Stimulated activated CD4-positive, alpha-beta T cell treated with anti-CD3 and anti-CD28 coated beads, TNF-alpha, amount 100 ng/mL, for 4 hours (primary cell): ENCODE data around the gene RAG2.

Source experiments
- DNase-seq, 3 experiments: peaks; one replicate each; pipeline ENCODE4 v3.0.0-alpha.2; 2020; ENCODE audit warnings: low read depth in 3 of 3

Gene RAG2

GRCh38 chr11:36550385-36551115 is 47.5 kb downstream of the RAG2 start:
- DNase-seq = no peak
